Sigmoid colon (tissue), 4 donors: ENCODE measurements around the gene CWC27.

ENCODE experiments used
- CTCF ChIP-seq, 4 experiments: fragments of 450-650 bp in 3 of 4; fragments of 200-600 bp in 1 of 4; IDR thresholded peaks; one replicate each; pipeline ENCODE4 v1.5.1; 2016 to 2019; ENCODE audit warnings: antibody characterized with exemption in 4 of 4, mild to moderate bottlenecking in 3 of 4, moderate library complexity in 2 of 4
- EP300 ChIP-seq, 4 donors: sonication (generic); formaldehyde crosslinking; IDR thresholded peaks; one replicate each; pipeline ENCODE4 v1.6.1; 2017; ENCODE audit warnings: antibody characterized with exemption in 4 of 4
- POLR2A ChIP-seq, 2 donors: fragments of 450-650 bp; IDR thresholded peaks; one replicate each; pipeline ENCODE4 v1.6.1; 2016; ENCODE audit warnings: antibody characterized with exemption in 2 of 2, mild to moderate bottlenecking in 2 of 2, moderate library complexity in 2 of 2
- POLR2AphosphoS5 ChIP-seq, 4 donors: sonication (generic); formaldehyde crosslinking; IDR thresholded peaks; one replicate each; pipeline ENCODE4 v1.6.1; 2017; ENCODE audit warnings: antibody characterized with exemption in 4 of 4

DNA sequence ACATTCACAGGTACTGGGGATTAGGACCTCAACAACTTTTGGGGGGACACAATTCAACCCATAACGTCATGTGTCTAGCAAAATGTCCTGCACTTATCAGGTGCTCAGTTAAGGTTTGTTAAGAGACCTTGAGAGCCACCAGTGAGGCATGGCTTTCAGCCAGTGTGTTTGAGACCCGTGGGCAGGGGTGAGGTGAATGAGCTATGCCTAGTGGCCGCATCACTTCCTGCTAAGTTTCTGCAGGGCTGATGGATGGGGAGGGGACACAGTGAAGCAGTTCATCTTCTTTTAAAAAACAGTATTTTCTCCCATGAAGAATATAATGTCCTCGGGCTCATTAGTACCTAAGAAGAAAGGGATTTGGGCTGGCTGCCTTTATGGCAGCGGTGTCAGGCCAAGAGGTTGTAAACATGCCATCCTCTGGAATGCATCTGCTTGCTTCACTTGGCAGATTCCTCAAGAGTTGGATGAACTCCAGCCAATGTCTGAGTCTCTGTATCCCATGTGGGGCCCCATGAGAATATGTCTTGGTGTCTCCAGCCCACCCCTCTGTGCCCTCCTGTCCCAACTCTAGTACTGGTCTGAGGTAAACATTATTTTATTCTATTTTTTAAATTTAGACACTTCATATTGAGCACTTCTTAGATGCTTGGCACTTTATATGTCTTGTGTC, 282.2 kb downstream of the CWC27 start:
- TF ChIP-seq EP300 (IDR thresholded peaks at IDR 0.05) (no peak), CTCF (IDR thresholded peaks at IDR 0.05) (no peak), POLR2A (IDR thresholded peaks at IDR 0.05) (no peak), POLR2AphosphoS5 (IDR thresholded peaks at IDR 0.05) (peak in 3 of 4 donors; percentile 14 to 76 (median 74))
